Breast epithelium (tissue), 4 donors: ENCODE results near the gene PI4K2B. TPM values are rescaled to one million over a fixed set of nuclear protein-coding genes. Genes with fewer than 3 reads are reported as not detected.

Source experiments
- DNase-seq, 2 donors: peaks; one replicate each; pipeline ENCODE4 v3.0.0-alpha.2; 2019; ENCODE audit warnings: low spot score in 2 of 2
- H3K27ac ChIP-seq, 2 donors: fragments of 200-600 bp; sonication (generic) in 1 of 2; one replicate each; pipeline ENCODE4 v1.5.1; 2016 to 2019; ENCODE audit warnings: mild to moderate bottlenecking in 1 of 2
- H3K27me3 ChIP-seq, 2 donors: fragments of 200-600 bp; sonication (generic) in 1 of 2; one replicate each; pipeline versions ENCODE4 v1.5.1 to v1.6.0; 2017 to 2019; ENCODE audit warnings: control low read depth in 1 of 2, mild to moderate bottlenecking in 1 of 2
- H3K36me3 ChIP-seq: fragments of 200-600 bp; one replicate; pipeline ENCODE4 v1.5.1; 2019
- H3K4me1 ChIP-seq, 2 donors: fragments of 200-600 bp; sonication (generic); one replicate each; pipeline ENCODE4 v1.5.1; 2016 to 2019; ENCODE audit warnings: control low read depth in 1 of 2
- H3K4me3 ChIP-seq, 3 donors: fragments of 200-600 bp; sonication (generic); 1 replicate in 2 of 3; 2 replicates in 1 of 3; pipeline ENCODE4 v1.5.1; 2016 to 2019; ENCODE audit warnings: mild to moderate bottlenecking in 3 of 3, moderate library complexity in 2 of 3
- H3K9me3 ChIP-seq, 2 donors: fragments of 200-600 bp; sonication (generic) in 1 of 2; one replicate each; pipeline ENCODE4 v1.5.1; 2016 to 2019; ENCODE audit warnings: control low read depth in 1 of 2
- CTCF ChIP-seq, 3 donors: fragments of 450-650 bp; IDR thresholded peaks; one replicate each; pipeline ENCODE4 v1.5.1; 2016 to 2017; ENCODE audit warnings: antibody characterized with exemption in 3 of 3, mild to moderate bottlenecking in 3 of 3, moderate library complexity in 3 of 3
- POLR2A ChIP-seq: fragments of 450-650 bp; IDR thresholded peaks from one replicate; pipeline ENCODE4 v1.6.1; 2016; ENCODE audit warnings: antibody characterized with exemption, mild to moderate bottlenecking, moderate library complexity
- POLR2AphosphoS5 ChIP-seq, 3 donors: sonication (generic); formaldehyde crosslinking; IDR thresholded peaks; one replicate each; pipeline ENCODE4 v1.6.1; 2017; ENCODE audit warnings: antibody characterized with exemption in 3 of 3
- intact Hi-C: fragments of 100-400 bp; cut with DNase I; formaldehyde crosslinking; loops from one replicate; pipeline ENCODE4 v1.15.1; 2023; ENCODE audit warnings: low total_unique reads
- total RNA-seq, 3 donors: library from RNA; depleted of rRNA; stranded (reverse); fragments of >200 nt; gene quantifications; one replicate each; pipeline ENCODE4 v1.1.0, GENCODE V29; 2016

Gene PI4K2B
- total RNA-seq, 3 donors from 2014 or later = 12.3 to 22.0 (median 21.0) TPM

GRCh38 chr4:25308761-25309160, 74.9 kb downstream of the PI4K2B start:
- H3K9me3 ChIP-seq = no peaks in the 10 kb centered on the region
- no peak overlapping the region for H3K4me3 ChIP-seq
- no peaks in the 10 kb centered on the region for H3K27me3 ChIP-seq
- intact Hi-C loops = no loop called here
- H3K4me1 ChIP-seq = peaks cover 0 to 5% of the 10 kb centered on the region in 2 donors
- no peak overlapping the region for H3K27ac ChIP-seq
- TF ChIP-seq POLR2AphosphoS5 (IDR thresholded peaks at IDR 0.05) (no peak), POLR2A (no peak), CTCF (IDR thresholded peaks at IDR 0.05) (no peak)
- no peaks in the 10 kb centered on the region for H3K36me3 ChIP-seq
- DNase-seq = no peak

DNA sequence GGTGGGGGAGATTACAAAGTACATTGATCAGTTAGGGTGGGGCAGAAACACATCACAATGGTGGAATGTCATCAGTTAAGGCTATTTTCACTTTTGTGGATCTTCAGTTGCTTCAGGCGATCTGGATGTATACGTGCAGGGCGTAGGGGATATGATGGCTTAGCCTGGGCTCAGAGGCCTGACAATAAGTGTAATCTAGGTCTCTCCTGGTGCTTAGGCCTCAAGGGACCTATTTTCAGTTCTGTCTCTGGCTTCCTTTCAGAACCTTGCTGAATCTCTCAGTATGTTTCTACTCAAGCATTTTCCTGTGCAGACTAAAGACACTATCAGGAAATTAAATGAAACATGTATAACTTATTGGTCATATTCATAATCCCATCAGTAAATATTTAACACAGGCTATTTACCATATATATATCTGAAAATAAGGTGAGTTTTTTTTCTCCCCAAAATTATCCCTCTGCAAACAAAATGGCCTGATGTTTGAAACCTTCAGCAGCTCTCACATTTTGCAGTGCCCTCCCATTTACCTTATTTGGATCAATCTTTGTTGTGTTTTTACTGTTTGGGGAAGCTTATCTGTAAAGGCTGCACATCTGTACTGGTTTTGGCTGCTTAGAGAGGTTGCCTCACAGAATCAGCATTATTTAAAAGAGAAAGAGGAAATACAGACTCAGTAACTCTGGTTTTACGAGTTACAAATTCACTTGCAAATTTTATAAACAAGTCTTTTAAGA, 76.4 kb downstream of the PI4K2B start:
- DNase-seq = no peak
- H3K4me1 ChIP-seq = peaks cover 0 to 5% of the 10 kb centered on the region in 2 donors
- H3K9me3 ChIP-seq = no peaks in the 10 kb centered on the region
- intact Hi-C loops = no loop called here
- H3K27ac ChIP-seq = no peak overlapping the region
- H3K27me3 ChIP-seq = no peaks in the 10 kb centered on the region
- H3K4me3 ChIP-seq = peak overlapping the region in 1 of 3 donors; percentile 7
- H3K36me3 ChIP-seq = no peaks in the 10 kb centered on the region
- TF ChIP-seq POLR2A (no peak), POLR2AphosphoS5 (IDR thresholded peaks at IDR 0.05) (no peak), CTCF (IDR thresholded peaks at IDR 0.05) (no peak)

DNA sequence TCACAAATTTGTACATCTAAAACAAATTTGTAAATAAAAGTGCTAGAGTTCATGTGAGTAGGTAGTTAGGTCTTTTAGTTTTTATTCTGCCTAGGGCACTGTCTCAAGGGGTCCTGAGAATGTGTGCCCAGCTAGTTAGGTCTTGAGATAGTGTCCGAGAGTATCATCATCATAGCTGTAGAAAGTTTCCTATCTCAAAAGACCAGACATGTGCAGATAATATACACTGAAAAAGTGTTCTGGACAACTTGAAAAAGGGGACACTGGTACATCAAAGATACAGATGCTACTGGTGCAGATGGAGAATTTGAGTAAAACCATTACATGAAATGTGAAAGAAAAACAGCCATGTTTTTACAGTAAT, 77.0 kb downstream of the PI4K2B start:
- Histone ChIP-seq H3K4me1 (peaks cover 0 to 5% of the 10 kb centered on the region in 2 donors), H3K9me3 (no peaks in the 10 kb centered on the region), H3K27ac (no peak overlapping the region), H3K27me3 (no peaks in the 10 kb centered on the region), H3K36me3 (no peaks in the 10 kb centered on the region), H3K4me3 (peak overlapping the region in 1 of 3 donors; percentile 7)
- DNase-seq = no peak
- intact Hi-C loops = no loop called here
- TF ChIP-seq POLR2AphosphoS5 (IDR thresholded peaks at IDR 0.05) (no peak), CTCF (IDR thresholded peaks at IDR 0.05) (no peak), POLR2A (no peak)

DNA sequence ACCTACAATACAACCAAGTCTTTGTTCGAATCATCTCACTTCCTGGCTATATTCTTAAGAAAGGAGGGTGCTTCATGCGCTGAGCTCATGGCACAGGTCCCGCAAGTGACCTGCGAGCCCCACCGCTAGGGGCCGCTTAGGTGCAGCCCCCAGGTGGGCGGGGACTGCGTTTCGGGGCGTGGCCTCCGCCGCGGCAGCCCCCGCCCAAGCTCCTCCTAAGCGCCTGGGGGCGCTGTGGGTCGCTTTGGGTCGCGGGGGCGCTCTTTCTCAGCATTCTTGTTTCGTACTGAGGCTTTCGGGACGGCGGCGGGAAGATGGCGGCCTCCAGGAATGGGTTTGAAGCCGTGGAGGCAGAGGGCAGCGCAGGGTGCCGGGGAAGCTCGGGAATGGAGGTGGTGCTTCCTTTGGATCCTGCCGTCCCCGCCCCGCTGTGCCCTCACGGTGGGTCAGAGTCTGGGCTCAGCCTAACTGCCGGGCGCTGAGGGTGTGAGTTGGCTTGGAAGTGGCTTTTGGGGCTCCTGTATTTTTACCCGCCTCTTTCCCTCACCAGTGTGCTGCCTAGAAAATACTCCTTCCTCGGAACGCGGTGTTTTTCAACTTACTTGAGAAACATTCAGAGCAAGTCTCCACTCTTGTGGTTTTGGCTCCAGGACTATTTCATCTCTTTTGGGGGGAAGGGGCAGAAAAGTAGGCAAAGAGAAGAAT, 78.8 kb downstream of the PI4K2B start, which contains the start of gene ZCCHC4:
Gene ZCCHC4 (plus strand): TSS at position 279 of the 705 bp plus-strand sequence. CDS start 36 bp downstream, at position 315.
- peaks cover 0 to 5% of the 10 kb centered on the region in 2 donors for H3K4me1 ChIP-seq
- intact Hi-C loops = no loop called here
- no peaks in the 10 kb centered on the region for H3K27me3 ChIP-seq
- peak within 1 kb of the TSS; percentile 69 to 82 (median 72) for H3K4me3 ChIP-seq
- H3K9me3 ChIP-seq = no peaks in the 10 kb centered on the region
- peak; percentile 84 to 86 for DNase-seq
- no peaks in the 10 kb centered on the region for H3K36me3 ChIP-seq
- TF ChIP-seq POLR2A (no peak), POLR2AphosphoS5 (IDR thresholded peaks at IDR 0.05) (peak; percentile 39 to 68 (median 40)), CTCF (IDR thresholded peaks at IDR 0.05) (peak; percentile 59 to 95 (median 70))
- H3K27ac ChIP-seq = peak within 1 kb of the TSS; percentile 78 to 82
